KMS-11 (cell line): ENCODE data around the gene KLRB1.
"Not testable (repeated sequence)": the region's sequence is repeated elsewhere in the genome, so short reads cannot be mapped to it uniquely, and the experiment has no call there.

ENCODE experiments used
- H2AFZ ChIP-seq: fragments of 200-600 bp; sonication (generic); 2 replicates; pipeline ENCODE4 v1.6.1; 2016; ENCODE audit warnings: antibody characterized with exemption, mixed run types, low read depth
- H3K27ac ChIP-seq: fragments of 200-600 bp; sonication (generic); 2 replicates; pipeline ENCODE4 v1.6.1; 2016; ENCODE audit warnings: mild to moderate bottlenecking, mixed run types
- H3K27me3 ChIP-seq: fragments of 200-600 bp; sonication (generic); 2 replicates; pipeline ENCODE4 v1.6.1; 2017; ENCODE audit warnings: mild to moderate bottlenecking, low read depth, mixed run types, moderate library complexity; ENCODE audit not compliant: insufficient read depth
- H3K36me3 ChIP-seq: fragments of 200-600 bp; sonication (generic); 2 replicates; pipeline ENCODE4 v1.6.1; 2017; ENCODE audit warnings: mild to moderate bottlenecking, mixed run types; ENCODE audit not compliant: insufficient read depth
- H3K4me1 ChIP-seq: fragments of 200-600 bp; sonication (generic); 2 replicates; pipeline ENCODE4 v1.6.1; 2016; ENCODE audit warnings: mild to moderate bottlenecking, low read depth, mixed run types; ENCODE audit not compliant: poor library complexity, severe bottlenecking
- H3K4me2 ChIP-seq: fragments of 200-600 bp; sonication (generic); 2 replicates; pipeline ENCODE4 v1.7.0; 2016; ENCODE audit warnings: mild to moderate bottlenecking, mixed run types
- H3K4me3 ChIP-seq: fragments of 200-600 bp; sonication (generic); IDR thresholded peaks from 2 replicates; pipeline ENCODE4 v1.6.1; 2017; ENCODE audit warnings: low read depth, low read length, mixed read lengths; ENCODE audit not compliant: insufficient read depth
- H3K79me2 ChIP-seq: fragments of 200-600 bp; sonication (generic); 2 replicates; pipeline ENCODE4 v1.6.1; 2016; ENCODE audit warnings: low read depth, mixed run types; ENCODE audit not compliant: insufficient read depth
- H3K9ac ChIP-seq: fragments of 200-600 bp; sonication (generic); 2 replicates; pipeline ENCODE4 v1.6.1; 2016; ENCODE audit warnings: mild to moderate bottlenecking, mixed run types
- H4K20me1 ChIP-seq: fragments of 200-600 bp; sonication (generic); 2 replicates; pipeline ENCODE4 v1.6.1; 2016; ENCODE audit warnings: mild to moderate bottlenecking, mixed run types; ENCODE audit not compliant: insufficient read depth
- TF ChIP-seq, protein P1 (sequence below): fragments of 200-600 bp; sonication (generic); conservative IDR thresholded peaks from 2 replicates; pipeline ENCODE4 v1.6.1; 2017; ENCODE audit warnings: low read depth, mild to moderate bottlenecking, antibody characterized with exemption, low read length, moderate library complexity, mixed read lengths

KLRB1 gene

DNA sequence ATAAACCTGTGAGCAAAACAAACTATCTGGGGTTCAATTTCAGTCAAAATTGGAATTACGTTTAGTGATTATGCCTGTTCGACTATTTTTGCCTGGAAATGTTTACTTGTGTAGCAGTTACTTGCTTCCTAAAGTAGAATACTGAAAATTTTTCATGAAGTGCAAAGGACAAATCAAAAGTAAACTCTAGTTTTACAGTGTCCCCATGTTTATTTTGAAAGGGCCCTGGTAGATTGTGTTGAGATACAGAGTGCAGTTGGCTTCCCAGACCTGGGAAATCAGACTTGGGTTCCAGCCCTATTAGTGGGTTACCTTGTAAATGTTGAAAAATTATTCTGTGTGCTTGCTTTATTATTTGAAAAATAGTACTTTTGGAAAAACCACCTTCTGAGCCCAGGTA, 17.3 kb downstream of the KLRB1 start:
- no peaks in the 10 kb centered on the region for H3K4me1 ChIP-seq
- H4K20me1 ChIP-seq = no peaks in the 10 kb centered on the region
- no peak overlapping the region for H3K4me2 ChIP-seq
- H2AFZ ChIP-seq = no peak overlapping the region
- no peaks in the 10 kb centered on the region for H3K27me3 ChIP-seq
- H3K79me2 ChIP-seq = no peaks in the 10 kb centered on the region
- H3K9ac ChIP-seq = no peak overlapping the region
- H3K36me3 ChIP-seq = no peaks in the 10 kb centered on the region
- H3K4me3 ChIP-seq = no peak overlapping the region
- TF ChIP-seq, protein P1, sequence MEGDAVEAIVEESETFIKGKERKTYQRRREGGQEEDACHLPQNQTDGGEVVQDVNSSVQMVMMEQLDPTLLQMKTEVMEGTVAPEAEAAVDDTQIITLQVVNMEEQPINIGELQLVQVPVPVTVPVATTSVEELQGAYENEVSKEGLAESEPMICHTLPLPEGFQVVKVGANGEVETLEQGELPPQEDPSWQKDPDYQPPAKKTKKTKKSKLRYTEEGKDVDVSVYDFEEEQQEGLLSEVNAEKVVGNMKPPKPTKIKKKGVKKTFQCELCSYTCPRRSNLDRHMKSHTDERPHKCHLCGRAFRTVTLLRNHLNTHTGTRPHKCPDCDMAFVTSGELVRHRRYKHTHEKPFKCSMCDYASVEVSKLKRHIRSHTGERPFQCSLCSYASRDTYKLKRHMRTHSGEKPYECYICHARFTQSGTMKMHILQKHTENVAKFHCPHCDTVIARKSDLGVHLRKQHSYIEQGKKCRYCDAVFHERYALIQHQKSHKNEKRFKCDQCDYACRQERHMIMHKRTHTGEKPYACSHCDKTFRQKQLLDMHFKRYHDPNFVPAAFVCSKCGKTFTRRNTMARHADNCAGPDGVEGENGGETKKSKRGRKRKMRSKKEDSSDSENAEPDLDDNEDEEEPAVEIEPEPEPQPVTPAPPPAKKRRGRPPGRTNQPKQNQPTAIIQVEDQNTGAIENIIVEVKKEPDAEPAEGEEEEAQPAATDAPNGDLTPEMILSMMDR = no peak
- no peak overlapping the region for H3K27ac ChIP-seq

DNA sequence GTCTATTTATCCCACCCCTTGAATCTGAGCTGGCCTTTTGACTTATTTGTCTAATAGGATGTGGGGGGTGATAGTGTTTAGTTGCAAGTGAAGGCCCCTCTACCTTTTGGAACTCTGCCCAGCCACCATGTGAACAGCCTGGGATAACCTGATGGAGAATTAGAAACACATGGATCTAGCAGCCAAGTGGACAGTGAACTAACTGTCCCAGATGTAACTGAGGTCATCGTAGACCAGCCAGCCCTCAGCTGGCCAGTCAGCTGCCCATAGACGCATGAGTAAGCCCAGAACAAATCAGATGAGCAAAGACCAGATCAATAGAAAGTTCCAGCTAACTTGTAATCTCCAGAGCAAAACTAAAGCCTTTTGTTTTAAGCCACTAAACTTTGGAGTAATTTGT, 19.0 kb downstream of the KLRB1 start:
- TF ChIP-seq, protein P1 = no peak
- Histone ChIP-seq H2AFZ (no peak overlapping the region), H3K4me1 (no peaks in the 10 kb centered on the region), H3K4me2 (no peak overlapping the region), H3K27ac (no peak overlapping the region), H3K4me3 (no peak overlapping the region), H3K9ac (no peak overlapping the region), H4K20me1 (no peaks in the 10 kb centered on the region), H3K27me3 (no peaks in the 10 kb centered on the region), H3K79me2 (no peaks in the 10 kb centered on the region), H3K36me3 (no peaks in the 10 kb centered on the region)

DNA sequence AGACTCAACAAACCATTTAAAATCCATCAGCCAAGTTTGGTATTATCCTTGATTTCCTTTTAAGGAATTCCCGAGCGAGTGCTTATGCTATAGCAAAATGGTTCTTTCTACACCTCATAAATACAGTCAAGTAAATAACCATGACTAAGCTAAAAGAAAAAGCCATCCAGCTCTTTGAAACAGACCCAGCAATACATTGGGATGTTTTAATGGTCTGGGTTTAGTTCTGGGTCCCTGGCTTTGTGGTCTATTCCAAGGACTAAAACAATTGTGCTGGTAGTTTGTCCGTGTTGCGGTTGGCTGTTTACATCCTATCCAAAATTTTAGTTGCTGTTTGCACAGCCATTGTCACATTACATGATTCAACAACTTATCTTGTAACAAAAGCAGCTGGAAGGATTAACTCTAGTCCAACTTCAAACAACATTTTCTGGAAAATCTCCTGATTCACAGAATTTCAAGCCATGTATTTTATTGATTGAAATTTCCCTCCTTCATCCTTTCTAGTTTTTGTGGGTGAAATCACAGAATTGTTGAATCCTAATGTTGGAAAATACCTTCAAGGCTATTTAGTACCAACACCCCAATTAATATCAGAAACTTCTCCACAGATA, 19.6 kb downstream of the KLRB1 start:
- no peaks in the 10 kb centered on the region for H3K79me2 ChIP-seq
- H3K27ac ChIP-seq = no peak overlapping the region
- no peaks in the 10 kb centered on the region for H4K20me1 ChIP-seq
- H3K27me3 ChIP-seq = no peaks in the 10 kb centered on the region
- H2AFZ ChIP-seq = no peak overlapping the region
- H3K4me2 ChIP-seq = no peak overlapping the region
- TF ChIP-seq, protein P1 = no peak
- H3K9ac ChIP-seq = no peak overlapping the region
- no peaks in the 10 kb centered on the region for H3K36me3 ChIP-seq
- no peaks in the 10 kb centered on the region for H3K4me1 ChIP-seq
- H3K4me3 ChIP-seq = no peak overlapping the region

DNA sequence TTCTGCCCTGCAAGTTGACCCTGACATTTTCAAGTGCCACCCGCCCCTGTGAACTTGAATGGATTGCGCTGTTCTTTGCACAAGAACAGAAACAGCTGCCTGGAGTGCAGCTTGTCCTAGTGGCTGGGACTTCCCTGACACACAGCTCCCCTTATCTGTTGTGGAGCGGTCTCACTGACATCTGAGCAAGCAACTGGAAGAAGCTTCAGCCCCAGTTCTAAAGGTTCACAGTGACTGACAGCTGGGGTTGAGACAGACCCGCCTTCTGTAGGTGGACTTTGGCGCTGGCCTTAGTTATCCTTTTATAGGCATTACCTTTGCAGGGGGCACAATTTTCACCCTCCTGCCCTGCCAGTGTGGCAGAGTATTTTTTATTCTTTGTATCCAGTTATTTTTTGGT, 30.0 kb downstream of the KLRB1 start:
- not testable (repeated sequence) for H3K79me2 ChIP-seq, H2AFZ ChIP-seq, H3K27me3 ChIP-seq, H3K4me3 ChIP-seq, H4K20me1 ChIP-seq, H3K4me1 ChIP-seq, H3K4me2 ChIP-seq, H3K36me3 ChIP-seq, H3K9ac ChIP-seq, H3K27ac ChIP-seq

DNA sequence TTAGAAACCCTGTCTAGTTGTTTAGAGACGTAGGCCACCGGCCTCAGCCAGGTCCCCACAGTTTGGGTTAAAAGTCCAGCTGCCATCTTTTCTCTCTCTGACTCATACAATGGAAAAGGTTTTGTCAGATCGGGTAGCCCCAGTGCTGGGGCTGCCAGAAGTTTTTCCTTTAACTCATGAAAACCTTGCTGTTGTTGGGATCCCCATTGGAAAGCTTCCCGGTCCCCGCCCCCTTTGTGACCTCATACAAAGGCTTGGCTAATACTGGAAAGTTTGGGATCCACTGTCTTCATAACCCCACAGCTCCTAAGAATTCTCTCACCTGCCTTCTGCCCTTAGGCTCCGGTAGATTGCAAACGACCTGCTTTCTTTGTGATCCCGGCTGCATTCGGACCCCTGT, 40.6 kb downstream of the KLRB1 start:
- not testable (repeated sequence) for H3K4me2 ChIP-seq, H3K9ac ChIP-seq, H3K36me3 ChIP-seq, H4K20me1 ChIP-seq, H3K27me3 ChIP-seq, H3K4me3 ChIP-seq, H2AFZ ChIP-seq, H3K79me2 ChIP-seq, H3K27ac ChIP-seq
- H3K4me1 ChIP-seq = peaks cover 11% of the 10 kb centered on the region

DNA sequence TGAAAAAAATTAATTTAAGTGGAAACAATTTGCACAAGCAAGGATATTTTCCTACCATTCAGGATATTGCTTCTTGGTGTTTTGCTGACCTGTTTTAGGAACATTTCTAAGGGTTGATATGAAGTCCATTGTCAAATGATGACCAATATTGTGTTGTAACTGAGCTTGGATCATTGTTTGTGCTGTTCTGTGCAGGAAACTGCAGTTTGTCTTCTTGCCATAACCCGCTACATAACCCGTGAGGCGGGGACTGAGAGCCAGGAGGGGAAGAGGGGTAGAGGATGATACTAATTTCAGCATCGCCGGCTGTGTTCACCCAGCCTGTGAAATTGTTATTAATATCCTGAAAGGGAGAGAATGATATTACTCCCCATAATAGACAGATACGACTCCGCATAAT, 41.6 kb downstream of the KLRB1 start:
- not testable (repeated sequence) for H3K79me2 ChIP-seq, H2AFZ ChIP-seq, H3K4me2 ChIP-seq, H3K27me3 ChIP-seq, H3K27ac ChIP-seq, H3K36me3 ChIP-seq, H3K9ac ChIP-seq, H3K4me3 ChIP-seq, H4K20me1 ChIP-seq
- H3K4me1 ChIP-seq = peaks cover 11% of the 10 kb centered on the region

DNA sequence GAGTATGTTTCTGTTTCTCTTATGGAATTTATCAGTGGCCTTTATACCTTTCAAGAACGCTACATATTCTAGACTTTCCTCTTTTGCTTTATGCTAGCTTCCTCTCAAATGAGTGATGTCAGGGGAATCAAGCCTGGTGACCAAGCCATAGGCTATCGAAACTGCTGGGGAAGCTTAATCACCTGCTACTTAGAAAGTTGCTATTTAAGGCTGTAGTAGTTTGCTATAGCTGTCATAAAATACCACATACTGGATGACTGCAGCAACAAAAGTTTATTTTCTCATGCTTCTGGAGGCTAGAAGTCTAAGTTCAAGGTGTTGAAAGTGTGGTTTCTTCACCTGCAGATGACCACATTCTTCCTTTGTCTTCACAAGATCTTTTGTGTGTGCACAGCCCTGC, 43.3 kb downstream of the KLRB1 start:
- H3K79me2 ChIP-seq, H3K4me3 ChIP-seq, H3K27ac ChIP-seq, H4K20me1 ChIP-seq, H3K36me3 ChIP-seq, H3K9ac ChIP-seq, H3K4me2 ChIP-seq, H2AFZ ChIP-seq, H3K27me3 ChIP-seq: not testable (repeated sequence)
- H3K4me1 ChIP-seq = peaks cover 11% of the 10 kb centered on the region

DNA sequence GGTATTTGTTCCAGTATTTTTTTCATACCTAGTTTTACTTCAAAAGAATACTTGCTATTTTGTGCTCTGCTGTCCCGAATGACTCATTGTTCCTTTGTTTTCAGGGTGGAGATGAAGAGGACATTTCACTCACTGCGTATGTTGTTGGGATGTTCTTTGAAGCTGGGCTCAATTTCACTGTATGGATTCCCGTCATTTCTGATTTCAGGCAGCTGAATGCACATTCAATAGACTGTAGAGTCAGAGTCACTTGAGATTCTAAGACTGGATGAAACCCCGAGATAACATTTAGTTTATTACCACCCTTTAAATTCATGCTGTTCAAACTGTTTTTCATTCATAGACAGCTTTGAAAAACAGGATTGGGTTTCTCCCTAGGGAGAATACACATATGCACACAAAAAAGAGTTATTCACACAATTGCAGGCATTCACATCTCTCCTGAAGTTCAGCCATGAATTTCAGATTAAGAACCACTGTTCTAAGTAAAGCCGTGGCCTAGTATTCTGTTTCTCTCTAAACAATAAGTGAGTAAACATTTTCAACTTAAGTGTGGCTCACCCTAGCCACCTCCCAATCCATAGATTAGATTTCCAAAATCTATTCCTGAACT, 44.8 kb downstream of the KLRB1 start:
- not testable (repeated sequence) for H3K9ac ChIP-seq, H3K27ac ChIP-seq, H2AFZ ChIP-seq, H3K27me3 ChIP-seq, H3K36me3 ChIP-seq, H3K4me2 ChIP-seq, H3K79me2 ChIP-seq, H3K4me3 ChIP-seq, H4K20me1 ChIP-seq
- peaks cover 11% of the 10 kb centered on the region for H3K4me1 ChIP-seq
